HepG2 (cell line): ENCODE measurements around the gene CCDC148. TPM values are rescaled to one million over a fixed set of nuclear protein-coding genes. Genes with fewer than 3 reads are reported as not detected.

Experiments used
- ATF1 ChIP-seq: IDR thresholded peaks from 2 replicates; pipeline ENCODE4 v1.6.1; 2016; ENCODE audit warnings: mild to moderate bottlenecking, control low read depth
- ATF7-NPFF ChIP-seq: sonication (generic); formaldehyde crosslinking; IDR thresholded peaks from 2 replicates; pipeline ENCODE4 v1.8.1; 2023; ENCODE audit warnings: mild to moderate bottlenecking, low read depth, missing genetic modification reagents, moderate library complexity
- CBX5 ChIP-seq: sonication (generic); formaldehyde crosslinking; IDR thresholded peaks from 2 replicates; pipeline ENCODE4 v1.4.0; 2020; ENCODE audit warnings: missing genetic modification reagents, borderline replicate concordance
- CREM ChIP-seq, 2 experiments: sonication (generic) in 1 of 2; formaldehyde crosslinking in 1 of 2; IDR thresholded peaks; 2 replicates each; pipeline versions ENCODE4 v1.4.0 to v1.6.1; 2016 to 2020; ENCODE audit warnings: antibody characterized with exemption in 1 of 2, mild to moderate bottlenecking in 1 of 2, missing genetic modification reagents in 1 of 2
- EP300 ChIP-seq, 3 experiments: sonication (generic) in 1 of 3; formaldehyde crosslinking in 1 of 3; IDR thresholded peaks; 2 replicates each; pipeline versions ENCODE4 v1.5.1 to v1.6.1; 2011 to 2020; ENCODE audit warnings: low read depth in 2 of 3, low read length in 2 of 3, borderline replicate concordance in 1 of 3, improper control_type of control experiment in 1 of 3, mild to moderate bottlenecking in 1 of 3, missing genetic modification reagents in 1 of 3, moderate library complexity in 1 of 3
- EZH2 ChIP-seq: conservative IDR thresholded peaks from 2 replicates; pipeline ENCODE4 v1.6.1; 2012; ENCODE audit warnings: mild to moderate bottlenecking, low read depth, low read length, moderate library complexity
- GABPB1 ChIP-seq: IDR thresholded peaks from 2 replicates; pipeline ENCODE4 v1.6.1; 2016; ENCODE audit warnings: mild to moderate bottlenecking, missing genetic modification reagents, moderate library complexity, missing compliant biosample characterization
- HNF4A ChIP-seq: sonication (generic); formaldehyde crosslinking; IDR thresholded peaks from 2 replicates; pipeline ENCODE4 v1.4.0; 2020; ENCODE audit warnings: missing genetic modification reagents
- HNRNPL ChIP-seq: fragments of 200-400 bp; formaldehyde crosslinking; IDR thresholded peaks from 2 replicates; pipeline ENCODE4 v1.6.1; 2017; ENCODE audit warnings: mild to moderate bottlenecking, low read depth, low read length
- KDM1A ChIP-seq: IDR thresholded peaks from 2 replicates; pipeline ENCODE4 v1.6.1; 2016; ENCODE audit warnings: missing compliant biosample characterization
- KMT2A ChIP-seq: sonication (generic); formaldehyde crosslinking; IDR thresholded peaks from 2 replicates; pipeline ENCODE4 v1.4.0; 2020; ENCODE audit warnings: missing genetic modification reagents
- NR2F1 ChIP-seq, 2 experiments: fragments of 450-650 bp in 1 of 2; formaldehyde crosslinking in 1 of 2; IDR thresholded peaks; 2 replicates each; pipeline versions ENCODE4 v1.5.0 to v1.6.1; 2016 to 2020; ENCODE audit warnings: mild to moderate bottlenecking in 1 of 2, missing compliant biosample characterization in 1 of 2, missing genetic modification reagents in 1 of 2, moderate library complexity in 1 of 2
- NR2F2 ChIP-seq: IDR thresholded peaks from 2 replicates; pipeline ENCODE4 v1.6.1; 2012; ENCODE audit warnings: low read depth, inconsistent platforms, borderline replicate concordance
- RCOR2 ChIP-seq: IDR thresholded peaks from 2 replicates; pipeline ENCODE4 v1.6.1; 2016; ENCODE audit warnings: missing biosample characterization, missing genetic modification reagents
- SRSF4 ChIP-seq: fragments of 200-400 bp; formaldehyde crosslinking; IDR thresholded peaks from one replicate; pipeline ENCODE4 v1.6.1; 2018; ENCODE audit warnings: mild to moderate bottlenecking, low read depth, low read length, moderate library complexity; ENCODE audit not compliant: poor library complexity, severe bottlenecking
- TBX2 ChIP-seq: sonication (generic); formaldehyde crosslinking; IDR thresholded peaks from 2 replicates; pipeline ENCODE4 v1.5.0; 2020; ENCODE audit warnings: missing genetic modification reagents, mild to moderate bottlenecking, borderline replicate concordance
- YY1 ChIP-seq: IDR thresholded peaks from 2 replicates; pipeline ENCODE4 v1.6.1; 2011; ENCODE audit warnings: low read length, low read depth, moderate library complexity, mild to moderate bottlenecking; ENCODE audit not compliant: insufficient read depth, insufficient replicate concordance
- ZNF124 ChIP-seq: sonication (generic); formaldehyde crosslinking; IDR thresholded peaks from 2 replicates; pipeline ENCODE4 v1.4.0; 2020; ENCODE audit warnings: missing genetic modification reagents
- ZNF343 ChIP-seq: sonication (generic); formaldehyde crosslinking; IDR thresholded peaks from 2 replicates; pipeline ENCODE4 v1.4.0; 2020; ENCODE audit warnings: mild to moderate bottlenecking, missing genetic modification reagents
- ZNF678 ChIP-seq: sonication (generic); formaldehyde crosslinking; IDR thresholded peaks from 2 replicates; pipeline ENCODE4 v1.4.0; 2020; ENCODE audit warnings: mild to moderate bottlenecking, missing genetic modification reagents
- polyA plus RNA-seq, 8 experiments: library from polyadenylated mRNA; depleted of rRNA in 3 of 8; stranded (reverse) in 7 of 8; unstranded in 1 of 8; fragments of >200 nt; fragmentation: Illumina TruSeq in 4 of 8; extraction: Trizol in 4 of 8; gene quantifications; 2 replicates each; pipeline versions ENCODE4 v1.2.1 to v1.2.3, GENCODE V29; 2011 to 2016; ENCODE audit warnings: low read depth in 4 of 8, missing spikeins in 1 of 8, mixed read lengths in 1 of 8; ENCODE audit not compliant: insufficient read depth in 1 of 8
- total RNA-seq, 5 experiments: library from RNA; depleted of rRNA; stranded (reverse); fragments of >200 nt; fragmentation: Illumina TruSeq; extraction: Trizol; gene quantifications; 2 replicates each; pipeline ENCODE4 v1.2.3, GENCODE V29; 2016; ENCODE audit warnings: low read depth in 1 of 5
- TF ChIP-seq, protein P1 (sequence below): IDR thresholded peaks from 2 replicates; pipeline ENCODE4 v1.6.1; 2016
- TF ChIP-seq, protein P2 (sequence below): sonication (generic); formaldehyde crosslinking; IDR thresholded peaks from 2 replicates; pipeline ENCODE4 v1.4.0; 2020; ENCODE audit warnings: missing genetic modification reagents
- TF ChIP-seq, protein P3 (sequence below): sonication (generic); formaldehyde crosslinking; IDR thresholded peaks from 2 replicates; pipeline ENCODE4 v1.4.0; 2020; ENCODE audit warnings: missing genetic modification reagents, mild to moderate bottlenecking, borderline replicate concordance
- TF ChIP-seq, protein P4 (sequence below): sonication (generic); formaldehyde crosslinking; IDR thresholded peaks from 2 replicates; pipeline ENCODE4 v1.4.0; 2020; ENCODE audit warnings: missing genetic modification reagents

Gene CCDC148
- total and polyA plus RNA-seq, 2 of the 13 experiments (the other 11 are each of a cell fraction or from before 2014, with no cell fraction given) = 0.30 to 0.49 TPM

DNA sequence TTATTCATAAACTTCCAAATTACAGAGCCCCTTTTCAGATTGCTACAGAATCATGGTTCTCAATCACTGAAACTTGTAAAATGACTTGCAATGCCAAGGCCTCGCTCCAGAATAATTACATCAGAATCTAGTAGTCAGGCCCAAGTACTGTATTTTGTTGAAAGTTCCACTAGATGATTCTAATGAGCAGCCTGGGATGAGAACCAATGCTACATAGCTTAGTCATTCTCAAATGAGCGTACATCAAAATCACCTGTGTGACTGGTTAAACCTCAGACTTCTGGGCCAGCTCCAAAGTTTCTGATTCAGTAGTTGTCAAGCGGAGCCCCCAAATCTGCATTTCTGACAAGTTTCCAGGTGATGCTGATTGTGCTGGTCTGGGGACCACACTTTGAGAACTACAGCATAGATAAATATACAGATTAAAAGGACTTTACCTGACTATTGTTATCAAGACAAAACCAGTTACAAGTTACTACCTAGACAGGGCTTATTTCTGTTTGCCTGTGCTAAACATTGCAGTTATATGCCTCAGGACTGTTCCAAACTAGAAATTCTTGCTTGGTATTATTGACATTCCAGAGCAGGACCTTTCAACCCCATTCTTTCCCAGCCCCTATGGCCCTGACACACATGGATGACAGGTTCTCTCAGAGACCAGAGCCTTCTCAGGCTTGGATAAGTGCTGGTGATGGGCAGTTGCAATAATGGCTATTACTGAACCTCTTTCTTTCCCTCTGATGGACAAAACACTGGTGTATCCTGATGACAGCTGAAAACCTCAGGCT lies 271.8 kb downstream of the CCDC148 start (continued):
- TF ChIP-seq, protein P1, sequence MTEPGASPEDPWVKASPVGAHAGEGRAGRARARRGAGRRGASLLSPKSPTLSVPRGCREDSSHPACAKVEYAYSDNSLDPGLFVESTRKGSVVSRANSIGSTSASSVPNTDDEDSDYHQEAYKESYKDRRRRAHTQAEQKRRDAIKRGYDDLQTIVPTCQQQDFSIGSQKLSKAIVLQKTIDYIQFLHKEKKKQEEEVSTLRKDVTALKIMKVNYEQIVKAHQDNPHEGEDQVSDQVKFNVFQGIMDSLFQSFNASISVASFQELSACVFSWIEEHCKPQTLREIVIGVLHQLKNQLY (CRISPR knock-in tag) = 0 out of 2 replicates have a peak, but pooled peaks have one; percentile 18
- no peak for TF ChIP-seq HNRNPL
- TF ChIP-seq, protein P2, sequence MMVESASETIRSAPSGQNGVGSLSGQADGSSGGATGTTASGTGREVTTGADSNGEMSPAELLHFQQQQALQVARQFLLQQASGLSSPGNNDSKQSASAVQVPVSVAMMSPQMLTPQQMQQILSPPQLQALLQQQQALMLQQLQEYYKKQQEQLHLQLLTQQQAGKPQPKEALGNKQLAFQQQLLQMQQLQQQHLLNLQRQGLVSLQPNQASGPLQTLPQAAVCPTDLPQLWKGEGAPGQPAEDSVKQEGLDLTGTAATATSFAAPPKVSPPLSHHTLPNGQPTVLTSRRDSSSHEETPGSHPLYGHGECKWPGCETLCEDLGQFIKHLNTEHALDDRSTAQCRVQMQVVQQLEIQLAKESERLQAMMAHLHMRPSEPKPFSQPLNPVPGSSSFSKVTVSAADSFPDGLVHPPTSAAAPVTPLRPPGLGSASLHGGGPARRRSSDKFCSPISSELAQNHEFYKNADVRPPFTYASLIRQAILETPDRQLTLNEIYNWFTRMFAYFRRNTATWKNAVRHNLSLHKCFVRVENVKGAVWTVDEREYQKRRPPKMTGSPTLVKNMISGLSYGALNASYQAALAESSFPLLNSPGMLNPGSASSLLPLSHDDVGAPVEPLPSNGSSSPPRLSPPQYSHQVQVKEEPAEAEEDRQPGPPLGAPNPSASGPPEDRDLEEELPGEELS (CRISPR knock-in tag) = peak; percentile 81
- peak; percentile 62; the same call in 1 of the 2 replicates for TF ChIP-seq TBX2 (CRISPR knock-in tag)
- TF ChIP-seq CREM (IDR thresholded peaks at IDR 0.05) = peak; percentile 62; the same call in 1 of the 2 replicates
- no peak for TF ChIP-seq CREM (CRISPR knock-in tag; IDR thresholded peaks at IDR 0.05)
- TF ChIP-seq, protein P3, sequence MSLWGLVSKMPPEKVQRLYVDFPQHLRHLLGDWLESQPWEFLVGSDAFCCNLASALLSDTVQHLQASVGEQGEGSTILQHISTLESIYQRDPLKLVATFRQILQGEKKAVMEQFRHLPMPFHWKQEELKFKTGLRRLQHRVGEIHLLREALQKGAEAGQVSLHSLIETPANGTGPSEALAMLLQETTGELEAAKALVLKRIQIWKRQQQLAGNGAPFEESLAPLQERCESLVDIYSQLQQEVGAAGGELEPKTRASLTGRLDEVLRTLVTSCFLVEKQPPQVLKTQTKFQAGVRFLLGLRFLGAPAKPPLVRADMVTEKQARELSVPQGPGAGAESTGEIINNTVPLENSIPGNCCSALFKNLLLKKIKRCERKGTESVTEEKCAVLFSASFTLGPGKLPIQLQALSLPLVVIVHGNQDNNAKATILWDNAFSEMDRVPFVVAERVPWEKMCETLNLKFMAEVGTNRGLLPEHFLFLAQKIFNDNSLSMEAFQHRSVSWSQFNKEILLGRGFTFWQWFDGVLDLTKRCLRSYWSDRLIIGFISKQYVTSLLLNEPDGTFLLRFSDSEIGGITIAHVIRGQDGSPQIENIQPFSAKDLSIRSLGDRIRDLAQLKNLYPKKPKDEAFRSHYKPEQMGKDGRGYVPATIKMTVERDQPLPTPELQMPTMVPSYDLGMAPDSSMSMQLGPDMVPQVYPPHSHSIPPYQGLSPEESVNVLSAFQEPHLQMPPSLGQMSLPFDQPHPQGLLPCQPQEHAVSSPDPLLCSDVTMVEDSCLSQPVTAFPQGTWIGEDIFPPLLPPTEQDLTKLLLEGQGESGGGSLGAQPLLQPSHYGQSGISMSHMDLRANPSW = no peak
- TF ChIP-seq RCOR2 (CRISPR knock-in tag) = peak; percentile 82
- no peak for TF ChIP-seq ATF1
- no peak for TF ChIP-seq SRSF4
- TF ChIP-seq KMT2A (CRISPR knock-in tag) = no peak
- peak; percentile 79 for TF ChIP-seq HNF4A (CRISPR knock-in tag)
- TF ChIP-seq CBX5 (CRISPR knock-in tag) = peak; percentile 38; the same call in 1 of the 2 replicates
- peak; percentile 93 for TF ChIP-seq NR2F2
- TF ChIP-seq EP300 (IDR thresholded peaks at IDR 0.05; ENCODE audit: low read depth in 2 of 2, low read length in 2 of 2) = peak in 1 of 2 experiments; percentile 89; a peak in 2 of 4 replicates
- TF ChIP-seq EP300 (CRISPR knock-in tag; IDR thresholded peaks at IDR 0.05; ENCODE audit: borderline replicate concordance) = peak; percentile 57; the same call in 1 of the 2 replicates
- no peak for TF ChIP-seq ZNF678 (CRISPR knock-in tag)
- 0 out of 2 replicates have a peak, but pooled peaks have one; percentile 39 for TF ChIP-seq ZNF124 (CRISPR knock-in tag)
- TF ChIP-seq, protein P4, sequence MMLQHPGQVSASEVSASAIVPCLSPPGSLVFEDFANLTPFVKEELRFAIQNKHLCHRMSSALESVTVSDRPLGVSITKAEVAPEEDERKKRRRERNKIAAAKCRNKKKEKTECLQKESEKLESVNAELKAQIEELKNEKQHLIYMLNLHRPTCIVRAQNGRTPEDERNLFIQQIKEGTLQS (CRISPR knock-in tag) = no peak
- TF ChIP-seq EZH2 = no peak
- TF ChIP-seq ATF7-NPFF = no peak
- no peak for TF ChIP-seq YY1
- TF ChIP-seq GABPB1 = no peak
- no peak for TF ChIP-seq ZNF343 (CRISPR knock-in tag)
- TF ChIP-seq KDM1A (CRISPR knock-in tag) = no peak
- TF ChIP-seq NR2F1 (CRISPR knock-in tag; IDR thresholded peaks at IDR 0.05) = peak; percentile 92 to 97
